Heart right ventricle (tissue), 16 donors: Measurements from ENCODE around the gene WBP1. TPM values are rescaled to one million over a fixed set of nuclear protein-coding genes. Genes with fewer than 3 reads are reported as not detected.
A peak's percentile ranks its signal among the peaks of the same experiment; 100 is the strongest.

ENCODE experiments used
- ATAC-seq, 8 donors: fragments of 200-7000 bp; cut with Tn5 transposase; one replicate each; pipeline ENCODE4 v1.9.1; 2020; ENCODE audit warnings: mild to moderate bottlenecking in 8 of 8, moderate library complexity in 8 of 8, moderate number of reproducible peaks in 1 of 8
- DNase-seq, 2 donors: peaks; one replicate each; pipeline ENCODE4 v3.0.0-alpha.2; 2020
- H3K27ac ChIP-seq, 10 donors: fragments of 200-600 bp; sonication (generic) in 2 of 10; one replicate each; pipeline versions ENCODE4 v1.5.0 to v1.8.0; 2020 to 2022; ENCODE audit warnings: mild to moderate bottlenecking in 3 of 10
- H3K27me3 ChIP-seq, 7 donors: fragments of 200-600 bp; one replicate each; pipeline ENCODE4 v1.8.0; 2021 to 2022; ENCODE audit warnings: mild to moderate bottlenecking in 2 of 7
- H3K36me3 ChIP-seq, 9 donors: fragments of 200-600 bp; sonication (generic) in 1 of 9; one replicate each; pipeline versions ENCODE4 v1.5.0 to v1.8.0; 2020 to 2022; ENCODE audit warnings: mild to moderate bottlenecking in 2 of 9
- H3K4me1 ChIP-seq, 9 donors: fragments of 200-600 bp; sonication (generic) in 1 of 9; one replicate each; pipeline versions ENCODE4 v1.5.0 to v1.8.0; 2020 to 2022; ENCODE audit warnings: mild to moderate bottlenecking in 4 of 9
- H3K4me3 ChIP-seq, 10 donors: fragments of 200-600 bp; sonication (generic) in 2 of 10; one replicate each; pipeline versions ENCODE4 v1.5.0 to v1.8.0; 2020 to 2022; ENCODE audit warnings: mild to moderate bottlenecking in 7 of 10, moderate library complexity in 2 of 10
- H3K9me3 ChIP-seq, 11 donors: fragments of 200-600 bp in 10 of 11; sonication (generic) in 2 of 11; one replicate each; pipeline versions ENCODE4 v1.5.0 to v1.8.0; 2013 to 2022; ENCODE audit warnings: mild to moderate bottlenecking in 2 of 11, control low read depth in 1 of 11, moderate library complexity in 1 of 11
- CTCF ChIP-seq, 9 donors: fragments of 200-600 bp; sonication (generic) in 2 of 9; IDR thresholded peaks; one replicate each; pipeline versions ENCODE4 v1.5.0 to v1.8.0; 2021 to 2022; ENCODE audit warnings: antibody characterized with exemption in 9 of 9, mild to moderate bottlenecking in 5 of 9, moderate library complexity in 1 of 9
- WGBS, 2 donors: extraction: QIAGEN DNeasy Blood & Tissue Kit; methylation state at CpG; one replicate each; pipeline ENCODE4 v1.1.7; 2013; ENCODE audit warnings: inconsistent platforms in 1 of 2; 5-methylcytosine and 5-hydroxymethylcytosine counted together
- intact Hi-C, 10 donors: fragments of 100-400 bp; cut with DNase I; formaldehyde crosslinking; loops; one replicate each; pipeline versions ENCODE4 v1.11.1 to v1.14.2; 2022
- polyA plus RNA-seq, 2 donors: library from polyadenylated mRNA; stranded (reverse); fragments of 200-250 nt; gene quantifications; one replicate each; pipeline ENCODE4 v1.2.3, GENCODE V29; 2013
- total RNA-seq, 10 donors: library from RNA; stranded (reverse); fragmentation: NEBNext Ultra II Directional in 3 of 10; extraction: Animal tissue kit (Norgen Biotek cat#: 25700) in 3 of 10; gene quantifications; one replicate each; pipeline versions ENCODE4 v1.2.1 to v1.2.4, GENCODE V29; 2021 to 2023
- donor health status: Arrhythmogenic right ventricular cardiomyopathy.
- donor health status: ischemic (EF 13 %, LVEDD 7.1; RV severe dilation, severe dysfunction).
- donor health status: healthy with polysubstance abuse.
- donor health status: DM: no; HTN: yes; CAD: no.
- donor health status: DM: no; HTN: no; CAD: no.
- donor health status: ischemic (EF 25% LVEDD 6.9; RV normal size, moderate dysfunction).
- donor health status: ischemic (EF 25% LVEDD 5.7; RV mildly dilated, moderate dysfunction).
- donor health status: healthy.
- donor health status: DM: yes; HTN: yes; CAD: no.
- donor health status: Ischemic cardiomyopathy.
- donor health status: ischemic (EF 35%, LVEDD 5.7; RV mildly dilated, moderate dysfunction).
- donor health status: nonischemic (EF 11% LVEDD 7.7; RV severe dilation, severe dysfunction).
- donor health status: DM: yes; HTN: yes; CAD: no.
- donor health status: PGD.
- donor health status: ischemic (EF 29% LVEDD 5.4; RV normal size, mild dysfunction).
- donor health status: nonischemic (EF 23%, LVEDD 6.1; RV moderate dilation, normal function).

WBP1 gene
- total and polyA plus RNA-seq, 12 donors, result 34.8 to 59.8 (median 45.8) TPM

GRCh38 chr2:74474899-74475298 lies 16.7 kb downstream of the WBP1 start:
- DNase-seq, result no peak
- H3K36me3 ChIP-seq, result peaks cover 0 to 66% (median 13%) of the 10 kb centered on the region in 9 donors
- 87 to 94% methylated on average over 5 of the region's 5 CpGs for WGBS, 2 donors
- no peaks in the 10 kb centered on the region for H3K27me3 ChIP-seq
- H3K9me3 ChIP-seq, result no peaks in the 10 kb centered on the region
- intact Hi-C loops, result loop anchor here in 1 of 10 donors (5.0 kb wide), 1 partner anchor 58 kb away; no protein-coding TSS in a partner anchor
- no peak overlapping the region for H3K27ac ChIP-seq
- peak in 3 of 9 donors; percentile 18 to 33 (median 27) for TF ChIP-seq CTCF (IDR thresholded peaks at IDR 0.05)
- no peak for ATAC-seq
- no peak overlapping the region for H3K4me3 ChIP-seq
- H3K4me1 ChIP-seq, result peaks cover 5 to 40% (median 27%) of the 10 kb centered on the region in 9 donors

GRCh38 chr2:74481431-74481830 lies 23.2 kb downstream of the WBP1 start:
- DNase-seq, result no peak
- H3K36me3 ChIP-seq, result peaks cover 0 to 64% (median 3%) of the 10 kb centered on the region in 9 donors
- H3K4me1 ChIP-seq, result peaks cover 10 to 46% (median 29%) of the 10 kb centered on the region in 9 donors
- no peak for ATAC-seq
- no peaks in the 10 kb centered on the region for H3K9me3 ChIP-seq
- no peak for TF ChIP-seq CTCF (IDR thresholded peaks at IDR 0.05)
- H3K27ac ChIP-seq, result peak overlapping the region in 3 of 10 donors; percentile 90 to 92 (median 91)
- H3K27me3 ChIP-seq, result no peaks in the 10 kb centered on the region
- intact Hi-C loops, result loop anchor here in 5 of 10 donors (5.0 kb wide), 3 partner anchors 46 to 106 kb away; partner anchors contain the start of genes AUP1 (in 1 of the 5), DQX1 (in 1 of the 5) and HTRA2 (in 1 of the 5)
- 58 to 69% methylated on average over 3 of the region's 3 CpGs for WGBS, 2 donors
- H3K4me3 ChIP-seq, result peak overlapping the region; percentile 74 to 97 (median 88)

GRCh38 chr2:74481961-74482800 lies 23.9 kb downstream of the WBP1 start:
- Histone ChIP-seq H3K4me3 (peak overlapping the region; percentile 74 to 97 (median 88)), H3K9me3 (no peaks in the 10 kb centered on the region), H3K36me3 (peaks cover 0 to 64% (median 3%) of the 10 kb centered on the region in 9 donors), H3K27me3 (no peaks in the 10 kb centered on the region), H3K27ac (peak overlapping the region; percentile 78 to 94 (median 90)), H3K4me1 (peaks cover 10 to 40% (median 29%) of the 10 kb centered on the region in 9 donors)
- DNase-seq (peak in 1 of 2 donors; percentile 69), ATAC-seq (peak; percentile 60 to 78 (median 71))
- intact Hi-C loops, result loop anchor here in 8 of 10 donors (2.0 to 5.0 kb wide), 5 partner anchors 25 to 105 kb away; partner anchors contain the start of genes AUP1 (in 1 of the 8), DQX1 (in 1 of the 8), HTRA2 (in 1 of the 8) and PCGF1 (in 1 of the 8)
- no peak for TF ChIP-seq CTCF (IDR thresholded peaks at IDR 0.05)
- WGBS, 2 donors, result 0 to 2% methylated on average over 80 of the region's 80 CpGs
